HG03066 (cell line): ENCODE results near the gene CEP120.
A peak's percentile ranks its signal among the peaks of the same experiment; 100 is the strongest.
"Not testable (repeated sequence)": the region's sequence is repeated elsewhere in the genome, so short reads cannot be mapped to it uniquely, and the experiment has no call there.

Source experiments
- ATAC-seq: cut with Tn5 transposase; IDR thresholded peaks from one replicate; pipeline ENCODE4 v1.9.1; 2021; ENCODE audit warnings: low read depth; ENCODE audit not compliant: unreplicated experiment

The CEP120 gene

DNA sequence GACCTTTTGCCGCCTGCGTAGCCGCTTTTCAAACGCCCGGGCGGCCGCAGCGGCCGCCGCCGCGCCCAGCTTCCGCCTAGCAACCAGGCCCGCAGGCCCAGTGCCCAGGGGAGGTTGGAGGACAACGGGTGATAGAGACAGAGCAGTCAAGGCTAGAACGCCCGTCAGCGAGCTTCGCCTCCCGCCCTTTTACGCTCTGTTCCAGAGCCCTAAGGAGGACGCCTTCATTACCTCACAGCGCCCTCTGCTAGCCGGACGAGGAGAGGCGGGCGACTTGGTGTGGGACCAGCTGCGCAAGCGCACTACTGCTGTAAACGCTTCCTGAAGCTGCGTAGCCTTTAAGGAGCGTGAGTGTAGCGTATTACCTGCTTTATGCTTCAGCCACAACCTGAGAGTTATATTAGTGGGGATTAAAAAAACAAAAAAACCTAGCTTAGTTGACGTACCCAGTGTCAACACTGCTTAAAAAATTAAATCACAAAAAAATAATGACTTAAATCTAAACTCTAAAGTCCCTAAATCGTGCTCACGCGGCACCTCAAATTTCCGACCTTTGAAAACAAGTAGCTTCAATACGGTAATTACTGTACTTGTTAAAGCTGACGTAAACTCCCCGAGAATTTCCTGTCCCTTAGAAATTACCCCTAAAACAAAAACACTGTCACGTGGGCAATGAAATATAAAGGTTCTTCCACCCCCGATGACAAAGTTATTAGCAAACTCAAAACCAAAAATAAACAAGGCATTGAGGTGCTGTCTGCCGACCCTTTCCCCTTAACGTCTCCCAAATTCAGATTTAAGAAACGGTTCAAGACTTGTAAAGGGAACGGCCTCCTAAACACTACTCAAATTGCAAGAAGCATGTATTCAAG, at the start of gene CEP120:
CEP120 (minus strand) TSS at position 126 of the 872 bp plus-strand sequence. CDS start 405 bp downstream, outside the sequence.
- peak; percentile 98 for ATAC-seq

DNA sequence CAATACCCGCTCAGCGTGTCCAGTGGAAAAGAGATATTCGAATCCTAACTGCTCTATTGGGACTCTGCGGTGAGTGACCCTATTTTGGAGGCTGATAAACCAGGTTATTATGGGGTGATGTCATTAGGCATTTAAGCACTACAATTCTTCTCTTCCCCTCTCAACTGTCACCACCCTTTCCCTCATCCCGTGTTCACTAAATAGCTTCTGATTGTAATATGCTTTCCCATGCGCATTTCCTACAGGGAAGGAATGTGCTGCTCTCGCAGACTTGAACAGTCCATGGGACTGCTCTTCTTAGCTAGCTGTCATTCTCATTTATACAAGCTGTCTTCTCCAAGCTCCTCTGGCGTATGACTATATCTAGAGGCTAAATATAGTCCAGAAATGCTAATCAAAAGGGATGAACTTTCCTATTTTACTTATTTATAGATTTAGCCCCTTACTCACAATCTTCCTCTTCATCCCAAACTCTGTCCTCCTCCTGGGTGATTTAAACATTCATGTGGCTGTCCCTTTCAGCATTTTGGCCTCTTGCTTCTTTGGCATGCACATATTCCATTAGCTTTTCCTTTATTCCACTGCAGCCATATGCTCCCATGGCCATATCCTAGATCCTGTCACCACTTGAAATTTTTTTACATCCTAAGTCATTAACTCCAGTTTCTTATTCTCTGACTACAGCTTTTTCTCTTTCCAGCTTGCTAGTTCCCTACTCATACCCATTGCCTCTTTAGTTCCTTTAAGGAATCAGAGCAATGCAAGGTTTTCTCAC, 49.1 kb upstream of the CEP120 start:
- no peak for ATAC-seq

DNA sequence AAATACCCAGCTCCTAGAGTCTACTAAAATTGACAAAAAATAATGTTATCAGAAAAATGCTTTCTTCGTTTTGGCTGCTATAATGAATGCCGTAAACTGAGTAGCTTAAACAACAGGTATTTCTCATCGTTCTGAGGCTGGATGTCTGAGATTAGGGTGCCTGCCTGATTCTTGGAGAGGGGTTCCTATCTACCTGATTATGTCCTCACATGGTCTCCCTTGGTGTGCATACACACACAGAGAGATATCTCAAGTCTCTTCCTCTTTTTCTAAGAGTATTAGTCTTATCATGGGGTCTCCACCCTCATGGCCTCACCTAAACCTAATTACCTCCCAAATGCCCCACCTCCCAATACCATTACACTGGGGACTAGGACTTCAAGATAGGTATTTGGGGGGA, 48.2 kb upstream of the CEP120 start:
- no peak for ATAC-seq

DNA sequence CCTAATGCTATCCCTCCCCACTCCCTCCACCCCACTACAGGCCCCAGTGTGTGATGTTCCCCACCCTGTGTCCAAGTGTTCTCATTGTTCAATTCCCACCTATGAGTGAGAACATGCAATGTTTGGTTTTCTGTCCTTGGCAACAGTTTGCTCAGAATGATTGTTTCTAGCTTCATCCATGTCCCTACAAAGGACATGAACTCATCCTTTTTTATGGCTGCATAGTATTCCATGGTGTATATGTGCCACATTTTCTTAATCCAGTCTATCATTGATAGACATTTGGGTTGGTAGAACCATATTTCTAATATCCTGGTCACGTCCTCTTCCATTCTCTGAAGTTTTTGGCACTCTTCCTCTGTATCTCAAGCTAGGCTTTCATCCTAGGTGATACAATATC, 43.6 kb upstream of the CEP120 start:
- ATAC-seq = not testable (repeated sequence)

DNA sequence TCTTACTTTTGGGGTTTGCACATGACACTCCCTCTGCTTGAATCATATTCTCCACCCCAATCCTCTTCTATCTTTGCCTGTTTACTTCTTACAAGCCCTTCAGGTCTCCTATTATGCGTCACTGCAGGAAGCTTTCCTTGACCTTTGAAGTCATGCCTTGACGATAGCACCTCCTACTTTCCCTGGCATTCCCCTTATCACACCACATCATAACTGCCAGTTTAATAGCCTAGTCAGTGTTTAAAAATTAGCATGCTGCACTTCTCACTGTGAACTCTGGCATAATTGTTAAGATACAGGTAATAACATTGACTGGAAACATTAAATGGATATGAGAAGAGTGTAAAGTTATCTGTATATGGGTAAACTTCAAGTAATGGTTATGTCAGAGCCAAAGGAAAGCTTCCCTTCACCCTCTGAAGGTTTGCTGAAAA, 37.1 kb upstream of the CEP120 start:
- no peak for ATAC-seq

DNA sequence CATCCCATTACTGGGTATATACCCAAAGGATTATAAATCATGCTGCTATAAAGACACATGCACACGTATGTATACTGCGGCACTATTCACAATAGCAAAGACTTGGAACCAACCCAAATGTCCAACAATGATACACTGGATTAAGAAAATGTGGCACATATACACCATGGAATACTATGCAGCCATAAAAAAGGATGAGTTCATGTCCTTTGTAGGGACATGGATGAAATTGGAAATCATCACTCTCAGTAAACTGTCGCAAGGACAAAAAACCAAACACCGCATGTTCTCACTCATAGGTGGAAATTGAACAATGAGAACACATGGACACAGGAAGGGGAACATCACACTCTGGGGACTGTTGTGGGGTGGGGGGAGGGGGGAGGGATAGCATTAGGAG, 35.8 kb upstream of the CEP120 start:
- ATAC-seq = not testable (repeated sequence)

DNA sequence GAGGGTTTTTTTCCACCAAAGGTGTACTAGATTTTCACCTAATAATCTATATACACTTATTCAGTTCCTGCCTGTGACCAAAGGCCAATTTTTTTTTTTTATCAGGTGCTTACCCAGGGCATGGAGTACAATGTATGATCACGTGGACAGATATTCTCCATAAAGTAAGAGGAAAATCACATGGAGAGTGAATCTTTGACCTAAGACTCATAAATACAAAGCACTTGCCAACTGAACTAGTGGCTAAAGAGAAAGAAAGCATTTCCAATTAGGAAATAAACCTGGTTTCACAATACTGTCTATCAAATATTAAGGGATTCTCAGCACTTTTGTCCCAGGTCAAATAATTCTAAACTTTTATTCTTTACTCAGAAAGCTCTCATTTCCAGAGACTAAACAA, 33.0 kb upstream of the CEP120 start:
- no peak for ATAC-seq

DNA sequence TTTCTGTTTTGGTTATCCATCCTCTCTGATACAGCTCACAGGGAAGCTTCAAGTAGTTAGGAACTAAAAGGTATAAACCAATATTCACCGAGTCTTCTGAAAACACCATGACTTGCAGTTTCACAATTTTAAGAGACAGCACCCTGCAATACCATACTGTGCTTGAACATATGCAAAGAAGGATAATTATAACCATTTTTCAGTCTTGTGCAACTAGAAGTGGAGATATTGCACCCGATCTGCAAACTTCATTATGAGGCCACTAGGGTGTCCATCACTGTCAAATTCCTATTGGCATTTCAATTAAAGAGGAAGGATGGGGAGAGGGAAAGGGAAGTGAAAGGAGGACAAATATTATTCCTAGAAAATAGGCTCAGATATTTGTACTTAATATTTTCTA, 32.4 kb upstream of the CEP120 start:
- peak; percentile 96 for ATAC-seq

DNA sequence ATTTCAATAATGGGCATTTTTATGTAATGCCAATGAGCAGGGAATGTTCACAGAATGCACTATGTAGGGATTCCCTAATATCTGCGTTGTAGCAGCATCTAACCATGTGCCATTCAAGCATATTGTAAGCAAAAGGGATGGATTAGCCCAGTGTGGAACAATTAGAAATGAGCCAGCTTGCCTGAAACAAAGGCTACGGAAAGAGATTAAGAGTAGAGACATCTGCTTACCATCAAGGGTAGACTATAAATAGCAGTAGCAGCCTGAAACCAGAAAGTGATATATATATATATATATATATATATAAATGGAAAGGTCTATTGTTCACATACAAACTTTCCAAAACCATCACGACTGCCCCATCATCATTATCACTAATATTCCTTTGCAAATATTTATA, 31.9 kb upstream of the CEP120 start:
- ATAC-seq = peak; percentile 47

DNA sequence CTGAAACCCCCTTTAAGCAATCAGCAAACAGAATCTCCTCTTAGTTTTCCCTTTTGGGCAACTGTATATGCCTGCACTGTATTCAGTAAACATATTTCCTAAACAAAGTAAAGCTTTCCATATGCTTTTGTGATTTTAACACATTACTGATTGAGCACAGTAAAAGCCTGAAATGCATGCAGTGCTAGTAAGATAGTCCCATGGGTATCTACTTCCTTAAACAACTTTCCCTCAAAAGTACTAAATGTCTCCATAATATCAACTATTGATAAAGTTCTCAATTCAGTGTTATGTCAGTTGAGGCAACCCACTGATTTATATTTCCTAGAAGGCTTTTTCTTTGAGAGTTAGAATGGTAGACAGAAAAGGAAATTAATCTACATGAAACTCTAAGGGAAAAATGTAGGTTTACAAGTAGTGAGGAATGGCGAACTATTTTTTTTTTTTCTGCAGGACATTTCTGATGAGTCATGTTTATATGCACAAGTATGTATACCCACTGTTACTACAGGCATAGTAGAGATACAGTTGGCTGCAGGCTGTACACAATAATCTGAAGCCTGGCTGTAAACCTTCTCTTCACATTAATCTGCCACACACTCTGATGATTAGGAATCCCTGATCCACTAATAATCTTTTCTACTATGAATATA, 31.2 kb upstream of the CEP120 start:
- no peak for ATAC-seq

DNA sequence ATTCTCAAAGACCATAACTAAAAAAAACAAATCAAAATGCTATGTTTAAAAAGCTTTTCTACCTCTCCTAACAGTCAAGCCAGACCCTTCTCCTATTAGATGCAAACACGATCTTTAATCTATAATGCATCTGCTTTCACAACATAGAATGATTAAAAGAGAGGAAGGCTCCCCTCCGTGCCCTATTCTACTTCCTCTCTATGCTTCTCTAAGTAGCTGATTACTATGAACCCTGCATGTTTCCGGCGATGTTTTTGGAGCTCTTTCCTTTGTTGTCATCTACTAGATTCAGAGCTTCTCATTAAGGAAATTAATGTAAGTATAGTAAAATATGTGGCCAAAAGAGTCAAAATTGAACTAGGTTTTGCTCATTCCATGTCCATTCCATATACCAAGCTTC, 29.2 kb upstream of the CEP120 start:
- no peak for ATAC-seq

DNA sequence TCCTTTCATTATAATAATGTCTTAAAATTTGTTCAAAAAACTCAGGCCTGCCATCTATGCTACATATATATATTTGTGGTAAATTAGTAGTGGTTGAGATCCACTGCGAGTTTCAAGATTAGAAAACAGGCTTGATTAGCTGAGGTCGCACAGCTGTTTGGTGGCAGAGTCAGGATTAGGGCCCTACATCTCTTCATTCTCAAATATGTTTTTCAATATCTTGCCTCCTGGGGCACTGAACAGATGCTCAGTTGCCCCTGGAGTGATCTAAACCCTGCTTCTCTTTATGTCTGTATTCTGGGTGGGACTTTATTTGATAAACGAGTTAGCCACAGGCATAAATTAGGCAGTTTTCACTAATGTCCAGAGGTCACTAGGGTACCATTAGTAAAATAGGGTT, 27.8 kb upstream of the CEP120 start:
- ATAC-seq = no peak

DNA sequence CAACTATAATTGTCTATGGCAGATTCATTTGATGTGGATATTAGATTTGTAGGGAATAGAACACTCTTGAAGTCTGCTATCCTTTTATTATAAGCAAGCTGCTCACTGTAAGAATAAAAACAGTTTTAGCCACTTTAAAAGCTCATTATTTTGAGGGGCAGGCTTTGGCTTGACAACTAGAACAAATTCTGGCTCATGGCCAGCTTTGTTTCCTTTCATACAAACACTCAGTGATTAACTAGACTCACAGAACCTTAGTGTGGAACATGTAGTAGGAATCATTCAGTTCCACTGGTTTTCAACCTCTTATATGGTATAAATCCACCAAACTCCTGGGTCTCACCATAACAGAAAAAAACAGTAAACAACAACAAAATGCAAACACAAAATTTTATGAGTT, 27.4 kb upstream of the CEP120 start:
- ATAC-seq = no peak

DNA sequence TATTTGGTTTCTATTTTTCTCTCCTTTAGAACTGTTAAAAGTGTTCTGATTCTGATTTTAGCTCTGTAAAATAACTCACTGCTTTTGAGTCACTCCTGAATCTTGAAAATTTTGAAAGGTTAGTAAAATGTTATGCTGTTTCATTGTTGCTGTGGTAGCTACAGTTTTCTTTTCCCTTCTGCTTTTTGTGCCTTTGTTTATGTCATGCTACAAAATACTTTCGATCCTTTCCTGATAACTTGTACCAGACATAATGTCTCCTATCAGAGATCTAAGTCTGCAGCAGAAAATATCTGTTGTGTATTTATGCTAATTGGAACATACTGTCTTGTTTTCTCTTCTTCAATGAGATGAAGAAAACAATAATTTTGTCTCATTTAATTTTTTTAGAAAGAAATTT, 26.9 kb upstream of the CEP120 start:
- ATAC-seq = no peak

DNA sequence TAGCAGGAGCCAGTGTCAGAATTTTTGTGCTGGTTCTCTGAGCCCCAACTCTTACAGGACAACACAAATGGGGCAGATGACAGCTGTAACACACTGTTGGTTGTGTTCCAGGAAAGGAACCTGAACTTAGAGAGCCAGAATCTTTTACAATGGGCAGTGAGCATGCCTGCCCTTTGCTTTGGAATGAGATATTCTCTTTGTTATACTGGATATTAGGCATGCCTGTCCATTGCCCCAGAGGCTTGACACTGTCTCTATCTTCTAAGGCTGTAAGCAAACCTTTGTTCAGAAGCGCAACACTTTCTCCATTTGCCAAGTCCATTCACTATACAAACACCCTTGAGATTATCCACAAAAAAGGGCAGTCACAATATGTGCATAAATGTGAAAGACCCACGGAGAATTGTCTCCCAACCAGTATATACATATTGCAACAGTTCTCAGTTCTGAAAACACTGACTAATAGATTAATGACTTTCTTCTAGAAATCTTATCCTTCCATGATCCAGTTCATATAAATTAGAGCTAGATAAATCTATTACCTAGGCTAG, 26.3 kb upstream of the CEP120 start:
- ATAC-seq = no peak

DNA sequence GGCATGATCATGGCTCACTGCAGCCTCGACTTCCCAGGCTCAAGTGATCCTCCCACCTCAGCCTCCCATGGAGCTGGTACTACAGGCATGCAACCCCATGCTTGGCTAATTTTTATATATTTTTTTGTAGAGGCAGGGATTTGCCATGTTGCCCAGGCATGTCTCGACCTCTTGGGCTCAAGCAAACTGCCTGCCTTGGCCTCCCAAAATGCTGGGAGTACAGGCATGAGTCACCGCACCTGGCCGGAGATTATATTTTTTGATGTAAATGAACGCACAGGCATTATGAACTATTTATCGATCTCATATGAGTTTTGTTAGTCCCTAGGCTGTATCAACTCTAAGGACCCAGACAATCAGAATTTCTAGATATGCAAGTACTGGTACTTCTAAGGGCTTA, 25.5 kb upstream of the CEP120 start:
- no peak for ATAC-seq

DNA sequence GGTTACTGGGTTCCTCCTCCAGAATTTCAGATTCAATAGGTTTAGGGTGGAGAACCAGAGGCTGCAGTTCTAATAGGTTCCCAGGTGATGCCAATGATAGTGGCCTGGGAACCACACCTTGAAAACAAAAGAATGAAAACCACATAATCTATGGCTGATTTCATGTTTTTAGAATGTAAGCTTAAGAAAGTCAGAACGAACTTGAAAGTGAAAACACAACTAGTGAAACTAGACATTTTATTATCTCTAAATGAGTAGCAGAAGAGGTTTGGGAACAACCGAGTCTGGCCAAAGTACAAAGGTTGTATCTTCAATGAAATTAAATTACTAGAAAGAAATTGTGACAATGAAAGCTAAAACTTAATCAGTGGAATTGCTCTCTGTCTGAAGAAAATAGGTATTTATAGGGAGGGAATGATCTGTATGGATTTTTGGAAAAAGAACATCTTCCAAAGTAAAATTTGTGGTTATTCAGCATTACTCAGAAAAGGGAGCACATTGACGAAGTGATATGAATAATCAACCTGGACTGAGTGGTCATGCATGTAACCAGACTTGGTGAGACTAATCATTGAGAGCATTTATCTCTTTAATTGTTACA, 24.9 kb upstream of the CEP120 start:
- peak; percentile 90 for ATAC-seq

DNA sequence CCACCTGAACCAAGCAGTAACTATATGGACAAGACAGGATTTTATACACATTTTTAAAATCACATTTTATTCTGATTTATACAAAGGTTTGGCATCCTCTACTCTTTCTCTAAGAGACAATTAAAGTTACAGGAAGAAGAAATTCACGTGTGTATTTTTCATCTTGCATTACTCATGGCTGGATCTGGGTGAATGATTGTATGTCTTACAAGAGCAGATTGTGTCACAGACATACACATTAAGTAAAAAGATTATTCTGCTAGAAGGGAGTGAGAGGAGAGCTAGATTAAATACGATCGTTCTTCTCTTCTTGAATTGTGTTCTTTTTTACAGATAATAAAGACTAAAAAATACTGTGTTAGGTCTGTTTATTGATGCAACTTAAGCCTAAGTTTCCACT, 20.8 kb upstream of the CEP120 start:
- ATAC-seq = no peak

DNA sequence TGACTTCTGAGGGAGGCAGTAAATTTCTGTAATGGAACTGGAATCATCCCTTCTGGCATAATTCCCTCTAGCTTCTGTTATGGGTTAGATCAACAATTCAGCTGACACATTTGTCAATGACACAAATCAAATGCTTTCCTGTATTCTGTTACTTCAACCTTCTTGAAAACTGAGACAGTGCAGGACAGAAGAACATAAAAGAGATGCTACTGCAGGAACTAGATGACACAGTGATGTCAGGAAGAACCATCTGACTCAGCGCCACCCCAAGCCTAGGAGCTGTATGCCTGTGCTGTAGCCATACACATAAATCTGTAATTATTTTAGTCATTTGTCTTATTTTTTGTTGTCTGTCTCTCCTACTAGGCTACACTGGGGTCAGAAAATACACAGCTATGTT, 18.2 kb upstream of the CEP120 start:
- no peak for ATAC-seq

DNA sequence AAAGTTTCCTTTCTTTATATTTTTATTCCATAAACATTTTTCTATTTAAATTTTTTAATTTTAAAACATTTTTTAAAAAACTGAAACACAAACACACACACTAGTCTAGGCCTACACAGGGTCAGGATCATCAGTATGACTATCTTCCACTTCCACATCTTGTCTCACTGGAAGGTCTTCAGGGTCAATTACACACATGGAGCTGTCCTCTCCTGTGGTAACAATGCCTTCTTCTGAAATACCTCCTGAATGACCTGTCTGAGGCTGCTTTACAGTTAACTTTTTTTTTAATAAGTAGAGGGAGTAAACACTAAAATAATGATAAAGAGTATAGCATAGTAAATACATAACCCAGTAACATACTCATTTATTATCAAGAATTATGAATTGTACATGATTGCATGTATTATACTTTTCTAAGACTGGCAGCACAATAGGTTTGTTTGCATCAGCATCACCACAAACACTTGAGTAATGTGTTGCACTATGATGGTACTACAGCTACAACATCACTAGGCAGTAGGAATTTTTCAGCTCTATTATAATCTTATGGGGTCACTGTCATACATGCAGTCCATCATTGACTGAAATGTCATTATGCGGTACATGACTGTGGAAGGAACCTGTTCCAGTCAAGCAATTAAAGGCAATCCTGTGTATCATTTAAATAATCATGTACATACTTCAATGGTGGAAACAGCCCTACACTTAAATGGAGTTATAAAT, 17.4 kb upstream of the CEP120 start:
- no peak for ATAC-seq
